ENCODE results near the gene LRRC2. TPM values are rescaled to one million over a fixed set of nuclear protein-coding genes. Genes with fewer than 3 reads are reported as not detected.
A peak's percentile ranks its signal among the peaks of the same experiment; 100 is the strongest.
"Not testable (repeated sequence)": the region's sequence is repeated elsewhere in the genome, so short reads cannot be mapped to it uniquely, and the experiment has no call there.

LRRC2 gene
- total and polyA plus RNA-seq, 9 donors = 1.1 to 4.1 (median 2.7) TPM

DNA sequence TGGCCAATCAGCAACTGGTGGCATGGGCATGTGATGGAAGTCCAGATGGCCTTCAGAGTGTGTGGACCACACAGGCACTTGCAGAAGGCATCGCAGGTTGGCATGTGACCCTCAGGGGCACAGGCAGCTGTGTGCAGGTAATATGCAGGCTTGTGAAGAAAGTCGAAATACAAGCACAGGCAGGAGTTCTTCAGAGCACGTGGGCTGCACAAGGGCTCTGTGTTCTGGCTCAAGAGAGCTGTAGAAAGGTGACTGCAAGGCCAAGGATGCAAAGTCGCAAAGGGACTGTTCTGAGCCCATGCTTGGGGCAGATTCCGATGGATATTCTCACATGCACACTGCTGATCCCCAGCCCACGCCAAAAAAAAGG lies 8.3 kb downstream of the LRRC2 start:
- Histone ChIP-seq H3K27ac (ENCODE audit: low read length) (no peak overlapping the region), H3K9me3 (replicated peaks; ENCODE audit: control insufficient read depth, low read depth, low read length) (peaks cover 4% of the 10 kb centered on the region), H3K4me3 (ENCODE audit: low read length) (no peak overlapping the region), H3K4me1 (ENCODE audit: control insufficient read depth, insufficient read depth, low read length) (peaks cover 8% of the 10 kb centered on the region), H3K36me3 (ENCODE audit: control insufficient read depth, insufficient read depth, low read length) (no peaks in the 10 kb centered on the region), H3K27me3 (ENCODE audit: control insufficient read depth, insufficient read depth, low read length) (peaks cover 3% of the 10 kb centered on the region)
- DNase-seq = no peak
- WGBS (ENCODE audit: insufficient coverage) = 72% methylated on average over 6 of the region's 6 CpGs

DNA sequence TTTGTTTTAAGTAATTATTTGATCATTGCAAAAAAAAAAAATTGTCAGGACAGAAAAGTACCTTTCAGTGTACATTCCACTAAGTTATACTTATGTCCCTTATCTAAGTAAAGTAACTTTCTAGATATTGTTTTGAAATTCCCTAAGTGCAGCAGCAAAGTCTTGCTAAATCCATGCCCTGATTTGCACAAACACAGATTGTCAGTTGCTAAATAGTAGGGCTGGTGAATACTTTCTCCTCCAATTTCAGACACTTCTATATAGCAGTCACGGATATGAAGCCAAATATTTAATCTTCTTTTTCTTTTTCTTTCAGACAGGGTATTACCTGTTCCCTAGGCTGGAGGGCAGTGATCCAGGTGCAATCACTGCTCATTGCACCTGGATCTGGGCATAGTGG lies 12.9 kb downstream of the LRRC2 start:
- Histone ChIP-seq H3K9me3 (replicated peaks; ENCODE audit: control insufficient read depth, low read depth, low read length) (no peaks in the 10 kb centered on the region), H3K27ac (ENCODE audit: low read length) (no peak overlapping the region), H3K4me3 (ENCODE audit: low read length) (no peak overlapping the region), H3K27me3 (ENCODE audit: control insufficient read depth, insufficient read depth, low read length) (peaks cover 3% of the 10 kb centered on the region), H3K36me3 (ENCODE audit: control insufficient read depth, insufficient read depth, low read length) (no peaks in the 10 kb centered on the region), H3K4me1 (ENCODE audit: control insufficient read depth, insufficient read depth, low read length) (peaks cover under 1% of the 10 kb centered on the region)
- WGBS (ENCODE audit: insufficient coverage) = 57% methylated on average over 1 of the region's 1 CpG
- no peak for DNase-seq

- Histone ChIP-seq H3K4me3 (ENCODE audit: low read length) (no peak overlapping the region), H3K9me3 (replicated peaks; ENCODE audit: control insufficient read depth, low read depth, low read length) (no peaks in the 10 kb centered on the region), H3K27ac (ENCODE audit: low read length) (no peak overlapping the region), H3K4me1 (ENCODE audit: control insufficient read depth, insufficient read depth, low read length) (no peaks in the 10 kb centered on the region), H3K27me3 (ENCODE audit: control insufficient read depth, insufficient read depth, low read length) (peaks cover under 1% of the 10 kb centered on the region), H3K36me3 (ENCODE audit: control insufficient read depth, insufficient read depth, low read length) (no peaks in the 10 kb centered on the region)
- no peak for DNase-seq
- 73% methylated on average over 1 of the region's 1 CpG for WGBS (ENCODE audit: insufficient coverage)
Measured at GRCh38 chr3:46552538-46552937, 13.6 kb downstream of the LRRC2 start.

DNA sequence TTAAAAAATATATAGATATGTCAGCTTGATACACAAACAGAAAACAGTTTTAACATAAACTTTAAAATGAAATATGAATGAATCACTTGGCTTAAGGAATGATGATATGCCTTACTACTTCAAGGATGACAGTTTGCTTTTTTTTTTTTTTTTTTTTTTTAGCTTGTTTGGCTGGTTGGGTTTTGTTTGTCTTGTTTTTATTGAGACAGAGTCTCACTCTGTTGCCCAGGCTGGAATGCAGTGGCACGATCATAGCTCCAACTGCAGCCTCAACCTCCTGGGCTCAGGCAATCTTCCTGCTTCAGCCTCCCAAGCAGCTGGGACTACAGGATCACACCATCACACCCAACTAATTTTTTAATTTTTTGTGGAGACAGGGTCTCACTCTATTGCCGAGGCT lies 14.5 kb downstream of the LRRC2 start:
- no peaks in the 10 kb centered on the region for H3K4me1 ChIP-seq (ENCODE audit: control insufficient read depth, insufficient read depth, low read length)
- no peak overlapping the region for H3K4me3 ChIP-seq (ENCODE audit: low read length)
- no peaks in the 10 kb centered on the region for H3K9me3 ChIP-seq (replicated peaks; ENCODE audit: control insufficient read depth, low read depth, low read length)
- DNase-seq = no peak
- no peaks in the 10 kb centered on the region for H3K36me3 ChIP-seq (ENCODE audit: control insufficient read depth, insufficient read depth, low read length)
- H3K27ac ChIP-seq (ENCODE audit: low read length) = no peak overlapping the region
- H3K27me3 ChIP-seq (ENCODE audit: control insufficient read depth, insufficient read depth, low read length) = no peaks in the 10 kb centered on the region
- WGBS (ENCODE audit: insufficient coverage) = no CpG with 5 or more reads among the region's 2 CpGs

- no peak overlapping the region for H3K27ac ChIP-seq (ENCODE audit: low read length)
- H3K9me3 ChIP-seq (replicated peaks; ENCODE audit: control insufficient read depth, low read depth, low read length) = no peaks in the 10 kb centered on the region
- DNase-seq = no peak
- H3K4me1 ChIP-seq (ENCODE audit: control insufficient read depth, insufficient read depth, low read length) = no peaks in the 10 kb centered on the region
- no peak overlapping the region for H3K4me3 ChIP-seq (ENCODE audit: low read length)
- peaks cover 2% of the 10 kb centered on the region for H3K27me3 ChIP-seq (ENCODE audit: control insufficient read depth, insufficient read depth, low read length)
- no CpG with 5 or more reads among the region's 1 CpG for WGBS (ENCODE audit: insufficient coverage)
- H3K36me3 ChIP-seq (ENCODE audit: control insufficient read depth, insufficient read depth, low read length) = no peaks in the 10 kb centered on the region
Measured at GRCh38 chr3:46549989-46550388, 16.1 kb downstream of the LRRC2 start.

DNA sequence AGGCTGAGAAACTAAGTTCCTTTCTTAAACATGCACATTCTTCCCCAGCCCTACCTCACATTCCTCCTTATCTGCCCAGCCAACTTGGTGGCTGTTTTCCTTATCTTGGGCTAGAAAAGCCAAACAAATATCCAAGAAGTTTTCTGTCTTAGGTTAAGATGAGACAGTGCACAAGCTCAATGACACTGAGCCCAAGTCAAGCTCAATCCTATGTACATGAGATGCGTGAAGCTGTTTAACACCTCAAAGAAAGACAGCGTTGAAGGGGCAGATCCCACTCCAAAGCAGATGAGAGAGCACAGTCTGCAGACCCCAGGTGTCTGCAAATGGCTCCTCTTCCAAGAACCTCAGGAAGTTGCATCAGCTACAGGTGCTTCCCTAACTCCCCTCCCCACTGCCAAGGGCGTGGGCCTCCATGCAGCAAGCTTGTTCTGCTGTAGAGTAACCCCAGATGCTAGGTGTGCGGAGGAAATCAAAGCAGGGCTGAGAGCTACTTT lies 16.6 kb downstream of the LRRC2 start:
- no peak overlapping the region for H3K4me3 ChIP-seq (ENCODE audit: low read length)
- no peaks in the 10 kb centered on the region for H3K4me1 ChIP-seq (ENCODE audit: control insufficient read depth, insufficient read depth, low read length)
- peak; percentile 7 for DNase-seq
- H3K36me3 ChIP-seq (ENCODE audit: control insufficient read depth, insufficient read depth, low read length) = no peaks in the 10 kb centered on the region
- no peaks in the 10 kb centered on the region for H3K9me3 ChIP-seq (replicated peaks; ENCODE audit: control insufficient read depth, low read depth, low read length)
- no peak overlapping the region for H3K27ac ChIP-seq (ENCODE audit: low read length)
- peaks cover 2% of the 10 kb centered on the region for H3K27me3 ChIP-seq (ENCODE audit: control insufficient read depth, insufficient read depth, low read length)
- WGBS (ENCODE audit: insufficient coverage) = 50% methylated on average over 3 of the region's 4 CpGs

GRCh38 chr3:46548611-46549010 lies 17.5 kb downstream of the LRRC2 start:
- not testable (repeated sequence) for H3K4me3 ChIP-seq (ENCODE audit: low read length); H3K9me3 ChIP-seq (replicated peaks; ENCODE audit: control insufficient read depth, low read depth, low read length); H3K27ac ChIP-seq (ENCODE audit: low read length); H3K27me3 ChIP-seq (ENCODE audit: control insufficient read depth, insufficient read depth, low read length); H3K4me1 ChIP-seq (ENCODE audit: control insufficient read depth, insufficient read depth, low read length); DNase-seq; H3K36me3 ChIP-seq (ENCODE audit: control insufficient read depth, insufficient read depth, low read length)
- WGBS (ENCODE audit: insufficient coverage) = 80% methylated on average over 1 of the region's 3 CpGs

DNA sequence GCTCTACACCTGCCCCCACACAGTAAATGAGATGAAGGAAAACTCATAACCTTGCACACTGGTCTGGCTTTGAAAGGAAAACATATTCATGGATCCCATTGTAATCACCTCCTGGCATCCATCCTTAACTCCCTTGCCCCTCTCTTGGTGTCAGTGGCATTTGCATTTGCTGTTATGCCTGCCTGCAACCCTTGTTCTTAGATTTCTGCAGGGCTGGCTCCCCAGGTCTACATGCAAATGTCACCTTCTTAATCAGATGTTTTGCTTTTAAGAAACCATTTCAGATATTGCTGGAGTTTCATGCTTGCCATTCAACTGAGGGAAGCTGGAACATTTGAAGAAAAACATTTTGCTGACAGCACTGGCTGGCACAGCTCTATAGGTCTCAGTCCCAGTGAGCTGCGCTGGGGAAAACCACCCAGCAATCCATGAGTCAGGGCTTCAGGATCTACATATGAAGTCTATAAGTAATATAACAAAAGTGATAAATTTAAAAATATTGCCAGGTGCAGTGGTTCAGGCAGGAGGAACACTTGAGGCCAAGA lies 19.1 kb downstream of the LRRC2 start:
- no CpG with 5 or more reads among the region's 1 CpG for WGBS (ENCODE audit: insufficient coverage)
- Histone ChIP-seq H3K4me3 (ENCODE audit: low read length) (no peak overlapping the region), H3K9me3 (replicated peaks; ENCODE audit: control insufficient read depth, low read depth, low read length) (no peaks in the 10 kb centered on the region), H3K27me3 (ENCODE audit: control insufficient read depth, insufficient read depth, low read length) (peaks cover 2% of the 10 kb centered on the region), H3K27ac (ENCODE audit: low read length) (no peak overlapping the region), H3K4me1 (ENCODE audit: control insufficient read depth, insufficient read depth, low read length) (no peaks in the 10 kb centered on the region), H3K36me3 (ENCODE audit: control insufficient read depth, insufficient read depth, low read length) (no peaks in the 10 kb centered on the region)
- DNase-seq = no peak

DNA sequence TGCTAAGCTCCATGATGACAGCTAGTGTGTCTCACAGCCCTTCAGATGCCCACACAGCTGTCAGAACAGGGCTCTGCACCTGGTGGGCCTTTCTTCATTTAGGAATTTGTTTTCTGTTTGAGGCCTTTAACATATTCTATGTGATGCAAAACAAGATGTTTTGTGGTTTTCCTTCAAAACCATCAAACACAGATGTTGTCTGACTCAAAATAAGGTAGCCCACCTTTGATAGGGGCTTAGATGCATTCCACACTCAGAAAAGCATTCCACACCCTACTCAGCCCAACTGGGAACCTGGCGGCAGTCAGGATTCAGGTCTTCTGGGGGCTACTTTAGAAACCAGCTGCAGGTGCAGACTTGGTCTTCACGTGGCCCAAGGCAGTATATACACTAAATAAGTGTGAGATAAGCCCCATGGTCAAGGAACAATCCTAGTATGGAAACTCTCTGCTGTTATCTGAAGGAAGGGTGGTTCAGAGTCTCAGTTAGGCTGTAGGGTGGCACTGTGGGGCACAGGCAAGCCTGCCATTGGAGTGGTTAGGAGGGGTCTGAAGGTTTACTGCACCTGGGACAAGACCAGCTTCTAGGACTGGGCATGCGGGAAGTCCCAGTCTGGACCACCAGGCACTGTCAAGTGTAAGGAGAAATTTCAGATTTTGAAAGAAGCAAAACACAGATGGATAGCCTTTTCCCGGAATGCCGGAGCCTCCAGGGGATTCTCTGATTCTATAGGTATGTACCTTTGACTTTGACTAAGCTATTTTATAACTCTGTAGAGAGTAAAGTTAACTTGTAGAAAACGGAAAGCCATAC lies 20.1 kb downstream of the LRRC2 start:
- H3K9me3 ChIP-seq (replicated peaks; ENCODE audit: control insufficient read depth, low read depth, low read length) = no peaks in the 10 kb centered on the region
- no peak for DNase-seq
- H3K4me1 ChIP-seq (ENCODE audit: control insufficient read depth, insufficient read depth, low read length) = no peaks in the 10 kb centered on the region
- no peak overlapping the region for H3K4me3 ChIP-seq (ENCODE audit: low read length)
- WGBS (ENCODE audit: insufficient coverage) = 61% methylated on average over 4 of the region's 6 CpGs
- H3K27ac ChIP-seq (ENCODE audit: low read length) = no peak overlapping the region
- peaks cover 2% of the 10 kb centered on the region for H3K27me3 ChIP-seq (ENCODE audit: control insufficient read depth, insufficient read depth, low read length)
- H3K36me3 ChIP-seq (ENCODE audit: control insufficient read depth, insufficient read depth, low read length) = no peaks in the 10 kb centered on the region

DNA sequence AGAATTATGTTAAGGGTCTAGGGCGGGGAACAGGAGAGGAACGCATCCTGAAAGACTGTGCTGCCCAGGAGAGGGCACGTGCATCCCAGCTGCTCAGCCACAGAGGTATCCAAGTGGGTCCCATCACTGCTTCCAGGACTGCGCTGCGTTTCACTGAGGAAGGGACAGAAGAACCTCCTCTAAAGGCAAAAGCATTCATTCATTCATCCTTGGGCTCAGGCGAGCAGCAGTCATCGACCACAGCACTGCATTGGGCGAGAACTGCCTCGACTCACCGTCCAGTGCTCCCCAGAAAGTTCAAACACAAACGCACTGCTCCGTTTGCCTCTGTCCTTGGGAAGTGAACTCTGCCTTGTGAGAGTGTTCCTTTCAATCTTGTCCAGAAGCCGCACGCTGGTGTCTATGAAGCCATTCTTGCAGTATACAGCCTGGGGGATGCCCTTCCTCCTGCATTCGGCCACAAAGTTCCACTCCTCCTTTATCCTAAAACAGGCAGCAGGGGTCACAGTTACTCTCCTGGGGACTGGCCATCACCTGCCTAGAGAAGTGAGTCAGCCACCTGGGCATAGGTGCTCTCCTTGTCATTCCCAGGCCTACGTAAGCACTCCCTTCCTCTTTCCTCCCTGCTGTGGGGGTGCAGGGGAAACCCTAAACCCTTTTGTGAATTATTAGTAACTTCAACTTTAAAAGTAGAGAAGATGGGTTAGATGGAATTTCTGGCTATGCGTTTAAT lies 21.2 kb downstream of the LRRC2 start:
- Histone ChIP-seq H3K4me3 (ENCODE audit: low read length) (no peak overlapping the region), H3K9me3 (replicated peaks; ENCODE audit: control insufficient read depth, low read depth, low read length) (no peaks in the 10 kb centered on the region), H3K27ac (ENCODE audit: low read length) (no peak overlapping the region), H3K27me3 (ENCODE audit: control insufficient read depth, insufficient read depth, low read length) (peaks cover 2% of the 10 kb centered on the region), H3K36me3 (ENCODE audit: control insufficient read depth, insufficient read depth, low read length) (no peaks in the 10 kb centered on the region), H3K4me1 (ENCODE audit: control insufficient read depth, insufficient read depth, low read length) (no peaks in the 10 kb centered on the region)
- 91% methylated on average over 10 of the region's 17 CpGs for WGBS (ENCODE audit: insufficient coverage)
- DNase-seq = no peak
